ENCODE measurements around the gene MRO. TPM values are rescaled to one million over a fixed set of nuclear protein-coding genes. Genes with fewer than 3 reads are reported as not detected.
A peak's percentile ranks its signal among the peaks of the same experiment; 100 is the strongest.

MRO gene
- total and polyA plus RNA-seq, 11 donors: 0.19 to 6.9 (median 1.6) TPM

- TF ChIP-seq POLR2A (IDR thresholded peaks at IDR 0.05): no peak
- no peak for TF ChIP-seq CTCF (IDR thresholded peaks at IDR 0.05)
- no peaks in the 10 kb centered on the region for H3K36me3 ChIP-seq
- no peak overlapping the region for H3K4me3 ChIP-seq
- WGBS, 4 donors: 74 to 78% (median 76%) methylated on average over 6 of the region's 6 CpGs
- intact Hi-C loops (cut with DNase I): no loop called here
- H3K4me1 ChIP-seq: peaks cover 0 to 53% (median 14%) of the 10 kb centered on the region in 12 donors
- DNase-seq (no peak), ATAC-seq (no peak)
- no peaks in the 10 kb centered on the region for H3K27me3 ChIP-seq
- H3K9me3 ChIP-seq: no peaks in the 10 kb centered on the region
- H3K27ac ChIP-seq: peak overlapping the region; percentile 8 to 84 (median 48)
These were observed 24.7 kb upstream of the MRO start for GRCh38 chr18:50844554-50844953.

GRCh38 chr18:50842846-50843245, 23.0 kb upstream of the MRO start:
- H3K27ac ChIP-seq: peak overlapping the region in 8 of 12 donors; percentile 3 to 77 (median 26)

GRCh38 chr18:50839996-50840395, 20.2 kb upstream of the MRO start:
- H3K36me3 ChIP-seq: no peaks in the 10 kb centered on the region
- DNase-seq (no peak), ATAC-seq (peak; percentile 38 to 65 (median 62))
- no peaks in the 10 kb centered on the region for H3K9me3 ChIP-seq
- H3K4me3 ChIP-seq: no peak overlapping the region
- WGBS, 4 donors: 2 to 23% (median 13%) methylated on average over 3 of the region's 3 CpGs
- H3K27ac ChIP-seq: peak overlapping the region in 11 of 12 donors; percentile 1 to 74 (median 39)
- intact Hi-C loops (cut with DNase I): no loop called here
- H3K4me1 ChIP-seq: peaks cover 0 to 41% (median 4%) of the 10 kb centered on the region in 12 donors
- no peaks in the 10 kb centered on the region for H3K27me3 ChIP-seq
- TF ChIP-seq POLR2A (IDR thresholded peaks at IDR 0.05) (no peak), CTCF (IDR thresholded peaks at IDR 0.05) (no peak)

More at GRCh38 chr18:50842846-50843245, 23.0 kb upstream of the MRO start:
- no peak for TF ChIP-seq CTCF (IDR thresholded peaks at IDR 0.05)
- TF ChIP-seq POLR2A (IDR thresholded peaks at IDR 0.05): no peak
- intact Hi-C loops (cut with DNase I): no loop called here
- no peaks in the 10 kb centered on the region for H3K9me3 ChIP-seq
- no peaks in the 10 kb centered on the region for H3K36me3 ChIP-seq
- peaks cover 0 to 37% (median 8%) of the 10 kb centered on the region in 12 donors for H3K4me1 ChIP-seq
- H3K4me3 ChIP-seq: no peak overlapping the region
- no peaks in the 10 kb centered on the region for H3K27me3 ChIP-seq
- 0 to 35% (median 5%) methylated on average over 1 of the region's 1 CpG for WGBS, 4 donors
- DNase-seq (no peak), ATAC-seq (no peak)

GRCh38 chr18:50839341-50839740, 19.5 kb upstream of the MRO start:
- no peak for TF ChIP-seq CTCF (IDR thresholded peaks at IDR 0.05)
- TF ChIP-seq POLR2A (IDR thresholded peaks at IDR 0.05): no peak
- Histone ChIP-seq H3K27me3 (no peaks in the 10 kb centered on the region), H3K9me3 (no peaks in the 10 kb centered on the region), H3K4me3 (no peak overlapping the region), H3K27ac (peak overlapping the region in 4 of 12 donors; percentile 58 to 74 (median 66)), H3K4me1 (peaks cover 0 to 36% (median 3%) of the 10 kb centered on the region in 12 donors), H3K36me3 (no peaks in the 10 kb centered on the region)
- 86 to 98% (median 90%) methylated on average over 2 of the region's 2 CpGs for WGBS, 4 donors
- intact Hi-C loops (cut with DNase I): no loop called here
- ATAC-seq: peak in 1 of 4 donors; percentile 18
- DNase-seq: no peak
